Inflammatory macrophage (primary cell): Measurements from ENCODE around the gene NDUFS1.
A peak's percentile ranks its signal among the peaks of the same experiment; 100 is the strongest.
"Not testable (repeated sequence)": the region's sequence is repeated elsewhere in the genome, so short reads cannot be mapped to it uniquely, and the experiment has no call there.

Experiments
- DNase-seq, 2 donors: peaks; one replicate each; pipeline ENCODE4 v3.0.0-alpha.2; 2020 to 2022

NDUFS1 gene

GRCh38 chr2:206160807-206161179 is 1.5 kb upstream of the NDUFS1 start:
- DNase-seq, result no peak

- no peak for DNase-seq
These were observed 1.0 kb upstream of the NDUFS1 start for GRCh38 chr2:206160125-206160806.

GRCh38 chr2:206158563-206159345 is 490 bp downstream of the NDUFS1 start:
- no peak for DNase-seq

- not testable (repeated sequence) for DNase-seq
These were observed 2.2 kb downstream of the NDUFS1 start for GRCh38 chr2:206157014-206157413.

- peak; percentile 25 to 28 for DNase-seq
These were observed 5.0 kb downstream of the NDUFS1 start for GRCh38 chr2:206154197-206154596.

- no peak for DNase-seq
These were observed 8.6 kb downstream of the NDUFS1 start for GRCh38 chr2:206150631-206151030.

- no peak for DNase-seq
These were observed 9.1 kb downstream of the NDUFS1 start for GRCh38 chr2:206150168-206150567.

GRCh38 chr2:206149330-206149729 is 9.9 kb downstream of the NDUFS1 start:
- no peak for DNase-seq

- DNase-seq, result no peak
These were observed 13.6 kb downstream of the NDUFS1 start for GRCh38 chr2:206145665-206146064.

GRCh38 chr2:206144383-206144782 is 14.9 kb downstream of the NDUFS1 start:
- DNase-seq, result no peak

- no peak for DNase-seq
These were observed 15.8 kb downstream of the NDUFS1 start for GRCh38 chr2:206143451-206143850.

GRCh38 chr2:206127656-206128055 is 31.6 kb downstream of the NDUFS1 start:
- DNase-seq, result no peak

- DNase-seq, result no peak
These were observed 33.3 kb downstream of the NDUFS1 start for GRCh38 chr2:206125901-206126300.

GRCh38 chr2:206122569-206122968 is 36.7 kb downstream of the NDUFS1 start:
- not testable (repeated sequence) for DNase-seq

- no peak for DNase-seq
These were observed 43.0 kb downstream of the NDUFS1 start for GRCh38 chr2:206116278-206116677.

GRCh38 chr2:206115026-206115578 is 44.1 kb downstream of the NDUFS1 start:
- no peak for DNase-seq

GRCh38 chr2:206112846-206113547 is 46.2 kb downstream of the NDUFS1 start:
- peak in 1 of 2 donors; percentile 1 for DNase-seq

- DNase-seq, result no peak
These were observed 47.1 kb downstream of the NDUFS1 start for GRCh38 chr2:206112108-206112507.

GRCh38 chr2:206108713-206109112 is 50.5 kb downstream of the NDUFS1 start:
- no peak for DNase-seq

- no peak for DNase-seq
These were observed 53.7 kb downstream of the NDUFS1 start for GRCh38 chr2:206105541-206105940.

GRCh38 chr2:206105038-206105437 is 54.2 kb downstream of the NDUFS1 start:
- DNase-seq, result no peak

- DNase-seq, result peak; percentile 78 to 79
These were observed 60.4 kb downstream of the NDUFS1 start for GRCh38 chr2:206098872-206099271.

- DNase-seq, result no peak
These were observed 60.8 kb downstream of the NDUFS1 start for GRCh38 chr2:206098471-206098870.
